Measurements from ENCODE around the gene PINK1. TPM values are rescaled to one million over a fixed set of nuclear protein-coding genes. Genes with fewer than 3 reads are reported as not detected.
A peak's percentile ranks its signal among the peaks of the same experiment; 100 is the strongest.

PINK1 gene
- total RNA-seq, 1 experiment from 2014 or later, result 129 TPM

DNA sequence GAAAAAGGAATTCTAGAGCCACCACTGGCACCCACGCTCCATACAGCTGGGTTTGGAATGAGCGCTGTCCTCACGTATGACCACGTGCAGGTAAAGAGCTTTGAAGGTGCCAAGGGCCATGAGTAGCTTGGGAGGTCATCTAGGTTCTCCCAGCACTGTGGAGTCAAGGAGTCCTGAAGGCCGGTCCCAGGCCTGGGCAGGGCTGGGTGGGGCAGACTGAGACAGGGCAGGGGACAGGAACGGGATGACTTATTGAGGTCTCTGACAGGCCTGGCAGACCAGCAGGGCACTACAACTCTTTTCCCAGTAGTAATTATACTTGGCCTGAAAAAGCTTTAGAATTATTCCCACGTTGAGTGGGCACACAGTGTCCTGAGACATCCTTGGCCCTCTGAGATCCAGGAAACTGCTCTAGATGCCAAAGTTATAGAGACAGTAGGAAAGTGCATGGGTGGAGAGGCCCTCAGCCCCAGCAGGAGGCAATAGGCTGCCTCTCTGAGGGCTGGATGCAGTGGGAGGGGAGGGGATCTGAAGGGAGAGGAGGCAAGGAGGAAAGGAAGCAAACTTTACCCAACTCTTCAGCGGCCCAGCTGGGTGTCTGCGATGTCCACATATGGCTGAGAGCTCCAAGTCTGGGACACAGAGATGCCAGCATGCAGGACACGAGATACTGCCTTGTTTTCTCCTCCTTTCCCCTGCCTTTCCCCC lies 46.2 kb upstream of the PINK1 start:
- ATAC-seq, result no peak
- TF ChIP-seq EZH2phosphoT487 (IDR thresholded peaks at IDR 0.05; ENCODE audit: borderline replicate concordance, low read length) (no peak), CTCF (conservative IDR thresholded peaks at IDR 0.05; ENCODE audit: low read depth, low read length) (peak; percentile 21; the same call in 1 of the 2 replicates), EZH2 (IDR thresholded peaks at IDR 0.05; ENCODE audit: low read length, unreplicated experiment) (no peak)
- Histone ChIP-seq H3K36me3 (ENCODE audit: low read depth, low read length) (no peaks in the 10 kb centered on the region), H4K20me1 (ENCODE audit: low read length) (peaks cover 10% of the 10 kb centered on the region), H3F3A (ENCODE audit: low read length, unreplicated experiment) (no peaks in the 10 kb centered on the region), H3K27me3 (ENCODE audit: low read length) (no peaks in the 10 kb centered on the region), H3K4me1 (ENCODE audit: insufficient read depth, low read length) (peaks cover 27% of the 10 kb centered on the region), H2AFZ (ENCODE audit: low read length) (no peak overlapping the region), H3K9ac (ENCODE audit: low read length) (peak overlapping the region; percentile 62), H3K27ac (ENCODE audit: low read length) (peak overlapping the region; percentile 80), H3K9me3 (ENCODE audit: low read length) (no peaks in the 10 kb centered on the region), H3K4me2 (ENCODE audit: low read length) (0 out of 2 replicates have a peak overlapping the region, but pooled peaks have one; percentile 7), H3K4me3 (ENCODE audit: low read length) (no peak overlapping the region), H3K9me2 (replicated peaks; ENCODE audit: low read length) (no peaks in the 10 kb centered on the region), H3K79me2 (ENCODE audit: low read length) (peaks cover 32% of the 10 kb centered on the region)
- ChIA-PET CTCF (no interaction called here), POLR2A (ENCODE audit: unreplicated experiment) (no interaction called here)
- intact Hi-C loops (cut with micrococcal nuclease), result loop anchor here (5.0 kb wide), 1 partner anchor 65 kb away; no protein-coding TSS in a partner anchor
- no peak for DNase-seq
- BruUV-seq (replicated peaks), result no TSS peak

GRCh38 chr1:20587661-20588053 lies 45.6 kb upstream of the PINK1 start:
- DNase-seq (peak; percentile 77), ATAC-seq (0 out of 2 replicates have a peak, but pooled peaks have one; percentile 6)
- 0 out of 2 replicates have a peak overlapping the region, but pooled peaks have one; percentile 7 for H3K4me2 ChIP-seq (ENCODE audit: low read length)
- H3K36me3 ChIP-seq (ENCODE audit: low read depth, low read length), result no peaks in the 10 kb centered on the region
- no peaks in the 10 kb centered on the region for H3F3A ChIP-seq (ENCODE audit: low read length, unreplicated experiment)
- CTCF ChIA-PET, result no interaction called here
- intact Hi-C loops (cut with micrococcal nuclease), result loop anchor here (5.0 kb wide), 1 partner anchor 65 kb away; no protein-coding TSS in a partner anchor
- H4K20me1 ChIP-seq (ENCODE audit: low read length), result peaks cover 10% of the 10 kb centered on the region
- no peak overlapping the region for H3K4me3 ChIP-seq (ENCODE audit: low read length)
- peak overlapping the region; percentile 80 for H3K27ac ChIP-seq (ENCODE audit: low read length)
- peaks cover 37% of the 10 kb centered on the region for H3K79me2 ChIP-seq (ENCODE audit: low read length)
- H3K9me3 ChIP-seq (ENCODE audit: low read length), result no peaks in the 10 kb centered on the region
- no peaks in the 10 kb centered on the region for H3K9me2 ChIP-seq (replicated peaks; ENCODE audit: low read length)
- peak overlapping the region; percentile 62 for H3K9ac ChIP-seq (ENCODE audit: low read length)
- H3K4me1 ChIP-seq (ENCODE audit: insufficient read depth, low read length), result peaks cover 27% of the 10 kb centered on the region
- TF ChIP-seq EZH2phosphoT487 (IDR thresholded peaks at IDR 0.05; ENCODE audit: borderline replicate concordance, low read length) (no peak), EZH2 (IDR thresholded peaks at IDR 0.05; ENCODE audit: low read length, unreplicated experiment) (no peak), CTCF (conservative IDR thresholded peaks at IDR 0.05; ENCODE audit: low read depth, low read length) (no peak)
- no peaks in the 10 kb centered on the region for H3K27me3 ChIP-seq (ENCODE audit: low read length)
- no TSS peak for BruUV-seq (replicated peaks)
- POLR2A ChIA-PET (ENCODE audit: unreplicated experiment), result no interaction called here
- H2AFZ ChIP-seq (ENCODE audit: low read length), result no peak overlapping the region
